GM19324 (cell line): Measurements from ENCODE around the gene MAN1A1.

Source experiments
- ATAC-seq: cut with Tn5 transposase; IDR thresholded peaks from one replicate; pipeline ENCODE4 v1.9.1; 2021; ENCODE audit warnings: mild to moderate bottlenecking, moderate library complexity; ENCODE audit not compliant: unreplicated experiment, low FRiP score

Gene MAN1A1

DNA sequence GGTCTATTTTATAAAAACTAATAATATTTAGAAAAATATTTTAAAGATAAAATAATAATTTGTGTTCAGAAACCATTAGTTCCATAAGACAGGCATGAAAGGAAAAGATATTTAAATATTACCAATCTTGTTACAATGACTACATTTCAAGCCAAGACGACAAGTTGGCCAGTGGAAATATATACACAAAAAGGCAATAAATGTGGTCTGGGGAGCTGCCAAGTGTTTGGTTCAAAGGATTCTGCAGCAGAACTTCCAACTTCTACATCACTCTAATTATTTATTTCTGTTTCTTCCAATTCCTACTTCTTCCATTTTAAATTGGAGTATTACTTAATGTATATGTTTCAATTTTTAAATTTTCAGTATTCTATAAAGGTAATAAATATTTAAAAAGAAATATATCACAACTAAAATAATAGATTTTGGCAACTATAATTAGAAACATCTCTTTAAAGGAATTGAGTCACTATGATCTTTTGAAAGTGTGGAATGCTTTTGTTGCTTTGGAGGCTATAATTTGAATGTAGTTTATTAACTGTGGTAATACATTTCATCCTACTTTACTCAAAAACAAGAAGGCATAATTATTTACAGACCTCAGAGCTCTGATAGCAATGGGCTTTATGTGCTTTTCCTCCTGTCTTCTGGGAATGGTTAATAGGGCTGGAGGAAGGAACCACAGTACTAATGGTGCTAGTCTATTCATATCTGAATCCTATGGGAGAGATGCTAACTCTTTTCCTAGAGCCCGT lies 141.4 kb downstream of the MAN1A1 start:
- no peak for ATAC-seq

DNA sequence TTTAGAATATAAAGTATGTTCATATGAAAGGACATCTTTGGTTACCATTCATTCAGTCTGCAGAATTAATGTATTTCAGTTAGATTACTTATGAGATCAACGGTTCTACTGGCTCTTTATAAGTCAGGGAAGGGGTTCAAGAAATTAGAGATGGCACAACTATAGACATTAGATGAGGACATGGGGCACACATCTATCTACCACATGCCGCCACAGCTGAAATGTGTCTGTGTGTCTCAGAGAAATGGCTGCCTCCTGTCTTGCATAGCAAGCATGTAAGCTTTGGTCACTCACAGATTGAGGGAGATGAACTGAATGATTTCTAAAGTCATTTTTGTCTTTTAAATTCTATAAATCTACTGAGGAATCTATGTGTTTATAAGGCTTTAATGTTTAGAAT lies 142.2 kb downstream of the MAN1A1 start:
- no peak for ATAC-seq

DNA sequence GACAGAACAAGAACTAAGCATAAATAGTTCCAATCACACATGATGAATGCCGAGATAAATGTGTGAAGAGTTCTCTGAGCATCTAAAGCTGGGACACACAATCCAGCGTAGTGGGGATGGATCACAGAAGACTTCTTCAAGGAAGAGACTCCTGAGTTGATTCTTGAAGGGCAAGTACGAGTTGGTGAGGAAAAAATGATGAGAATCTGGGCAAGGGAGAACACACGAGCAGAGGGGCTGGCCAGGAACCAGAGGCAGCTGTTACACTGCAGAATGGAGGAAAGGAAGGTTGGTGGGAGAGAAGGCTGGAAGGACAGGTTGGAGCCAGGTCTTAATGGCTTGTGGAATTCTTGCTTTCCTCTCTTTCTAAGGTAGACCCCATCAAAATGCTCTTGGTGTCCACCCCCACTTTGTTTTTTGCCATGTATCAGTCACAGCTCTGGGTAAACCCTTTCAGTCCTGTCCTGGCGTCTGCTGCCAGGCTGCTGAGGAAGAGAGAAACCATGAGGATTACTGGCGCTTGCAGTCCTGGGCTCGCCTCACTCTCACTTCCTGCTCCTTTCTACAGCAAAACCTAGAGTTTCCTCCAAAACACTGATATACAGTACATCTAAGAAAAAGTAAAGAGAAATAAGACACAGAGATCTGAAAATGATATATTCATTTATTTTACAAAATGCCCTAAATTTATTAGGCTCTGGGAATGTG lies 143.5 kb downstream of the MAN1A1 start:
- peak; percentile 74 for ATAC-seq

DNA sequence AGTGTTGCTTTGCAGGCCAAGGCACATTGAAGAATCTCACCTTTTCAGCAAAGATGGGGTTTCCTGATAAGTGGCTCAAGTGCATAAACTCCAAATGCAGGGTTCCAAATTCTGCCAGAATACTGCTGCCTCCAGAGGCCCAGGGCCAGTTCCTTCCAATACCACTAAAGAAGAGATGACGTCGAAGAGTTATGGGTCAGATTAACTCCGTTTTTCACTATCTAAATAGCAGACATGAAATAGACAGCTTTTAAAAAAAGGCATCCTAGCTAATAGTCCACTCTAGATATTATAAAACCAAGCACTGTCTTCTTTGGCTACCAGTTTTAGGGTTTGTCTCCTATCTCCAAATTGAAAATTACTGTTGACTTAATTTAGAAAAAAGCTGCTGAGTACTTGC lies 144.8 kb downstream of the MAN1A1 start:
- ATAC-seq = no peak

DNA sequence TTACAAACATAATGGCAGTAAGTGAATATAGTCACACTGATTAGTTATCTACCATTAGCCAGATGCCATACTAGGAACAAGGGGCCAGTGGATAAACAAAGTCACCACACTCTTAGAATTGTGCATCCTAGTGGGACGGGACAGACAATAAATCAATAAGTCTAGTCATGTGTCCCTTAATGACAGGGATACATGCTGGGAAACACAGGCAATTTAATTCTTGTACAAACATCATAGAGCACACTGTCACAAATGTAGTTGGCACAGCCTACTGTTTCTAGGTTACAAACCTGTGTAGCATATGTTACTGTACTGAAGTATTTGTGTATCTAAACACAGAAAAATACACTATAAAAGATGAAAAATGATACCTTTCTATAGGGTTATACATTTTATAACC lies 148.1 kb downstream of the MAN1A1 start:
- no peak for ATAC-seq

DNA sequence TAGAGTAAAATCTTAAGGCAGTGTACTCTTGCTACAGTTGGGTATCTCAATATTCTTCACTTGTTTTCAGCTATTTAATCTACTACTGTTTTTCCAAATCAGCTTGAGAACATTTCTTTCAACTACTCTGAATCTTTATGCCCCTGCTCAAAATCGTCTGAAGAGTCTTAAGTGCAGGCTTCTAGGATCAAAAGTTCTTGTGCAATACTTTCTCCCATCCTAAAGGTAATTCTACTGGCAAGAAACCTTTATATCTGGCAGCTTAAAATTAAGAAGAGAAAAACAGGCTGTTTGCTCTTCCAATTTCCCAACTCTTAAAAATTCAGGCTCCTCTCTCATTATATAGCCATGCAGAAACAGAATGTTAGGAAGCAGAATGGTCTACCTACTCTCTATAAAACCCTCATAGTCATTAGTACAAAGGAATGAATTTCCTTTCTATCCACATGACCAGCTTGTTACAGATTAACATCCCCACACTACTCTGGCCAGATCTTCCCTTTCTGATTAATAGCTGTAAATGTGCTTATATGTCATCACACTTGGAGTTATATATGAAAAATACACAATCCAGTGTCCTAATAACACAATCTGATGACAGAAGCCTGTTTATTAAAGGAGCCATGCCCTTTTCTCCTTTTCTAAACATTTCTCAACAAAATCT lies 148.9 kb downstream of the MAN1A1 start:
- ATAC-seq = no peak

DNA sequence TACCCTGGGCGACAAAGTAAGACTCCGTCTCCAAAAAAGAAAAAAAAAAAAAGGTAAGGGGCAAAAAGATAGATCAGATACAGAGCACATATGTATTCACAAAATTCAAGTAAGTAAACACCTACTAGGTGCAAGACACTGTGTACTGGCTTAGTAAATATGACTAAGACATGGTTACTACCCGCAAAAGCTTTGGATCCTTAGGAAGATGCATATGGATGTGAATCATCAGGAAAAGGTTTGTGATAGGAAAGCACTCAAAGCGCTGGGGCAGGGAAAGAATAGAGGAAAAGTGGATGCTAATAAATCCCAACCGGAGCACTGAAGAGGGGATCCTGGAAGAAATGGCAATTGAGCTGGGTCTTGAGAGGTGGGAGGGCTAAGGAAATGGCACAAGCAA lies 152.3 kb downstream of the MAN1A1 start:
- no peak for ATAC-seq

DNA sequence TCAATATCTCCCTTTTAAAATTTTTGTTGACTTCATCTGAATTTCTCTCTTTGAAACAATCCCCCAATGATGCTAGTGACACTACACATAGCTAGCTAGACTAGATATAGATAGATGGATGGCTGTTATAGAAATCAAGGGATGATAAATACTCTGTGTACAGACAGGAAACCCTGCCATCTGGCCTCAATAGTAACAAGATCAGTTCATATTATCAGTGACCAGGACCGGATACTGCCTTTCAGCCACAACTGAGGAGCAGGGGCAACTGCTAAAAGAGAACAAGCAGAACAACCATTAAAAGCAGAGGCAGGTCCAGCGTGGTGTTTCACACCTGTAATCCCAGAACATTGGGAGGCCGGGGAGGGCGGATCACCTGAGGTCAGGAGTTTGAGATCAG lies 152.8 kb downstream of the MAN1A1 start:
- ATAC-seq = no peak

DNA sequence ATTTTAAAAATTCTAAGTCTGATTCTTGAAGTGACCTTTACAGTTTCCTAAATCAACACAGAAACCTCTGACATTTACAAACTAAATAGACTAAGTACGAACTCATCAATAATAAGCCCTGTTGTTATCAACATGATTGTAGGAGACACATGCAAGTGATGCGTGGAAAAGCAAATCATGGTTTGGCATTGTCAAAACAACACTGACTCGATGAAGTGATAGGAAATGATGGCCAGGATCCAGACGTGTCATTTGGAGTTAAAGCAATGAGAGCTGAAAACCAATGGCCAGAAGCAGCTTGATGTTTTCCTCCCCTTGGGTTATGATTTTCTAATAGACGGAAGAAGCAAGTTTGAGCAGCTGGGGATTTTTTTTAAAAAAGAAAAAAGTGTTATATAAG lies 153.7 kb downstream of the MAN1A1 start:
- ATAC-seq = no peak

DNA sequence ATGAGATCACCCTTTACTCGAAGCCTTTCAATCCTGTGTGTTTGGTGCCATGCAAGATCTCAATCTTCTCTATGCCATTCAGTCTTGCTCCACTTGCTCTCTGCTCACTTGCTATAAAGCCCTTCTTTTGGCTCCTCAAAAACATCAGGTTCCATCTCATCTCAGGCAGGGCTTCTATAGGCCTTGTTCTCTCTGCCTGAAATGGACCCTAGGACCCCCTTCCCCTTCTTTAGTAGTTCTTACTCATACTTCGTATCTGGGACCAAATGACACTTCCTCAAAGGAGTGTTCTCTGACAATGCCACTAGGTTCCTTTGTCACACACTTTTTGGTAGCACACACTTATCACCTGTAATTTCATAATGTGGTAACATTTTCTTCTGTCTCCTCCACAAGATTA lies 154.4 kb downstream of the MAN1A1 start:
- ATAC-seq = no peak

DNA sequence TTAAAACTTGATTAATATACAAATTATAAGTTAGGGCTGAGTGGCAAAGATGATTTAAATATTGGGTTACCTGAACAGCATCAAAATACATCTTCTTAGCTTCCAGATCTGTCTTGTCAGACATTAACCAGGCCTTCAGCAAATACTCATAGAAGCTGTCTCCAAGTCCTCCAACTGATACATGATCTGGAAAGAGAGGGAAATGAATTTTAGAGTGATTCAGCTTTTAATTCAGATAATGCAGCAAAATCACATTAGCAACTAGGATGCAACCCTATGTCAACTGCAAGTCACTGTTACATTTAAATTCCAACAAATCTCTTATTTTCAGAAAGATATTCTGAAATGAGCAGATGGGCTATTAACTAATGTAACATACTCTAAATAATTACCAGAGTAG lies 155.9 kb downstream of the MAN1A1 start:
- ATAC-seq = no peak

DNA sequence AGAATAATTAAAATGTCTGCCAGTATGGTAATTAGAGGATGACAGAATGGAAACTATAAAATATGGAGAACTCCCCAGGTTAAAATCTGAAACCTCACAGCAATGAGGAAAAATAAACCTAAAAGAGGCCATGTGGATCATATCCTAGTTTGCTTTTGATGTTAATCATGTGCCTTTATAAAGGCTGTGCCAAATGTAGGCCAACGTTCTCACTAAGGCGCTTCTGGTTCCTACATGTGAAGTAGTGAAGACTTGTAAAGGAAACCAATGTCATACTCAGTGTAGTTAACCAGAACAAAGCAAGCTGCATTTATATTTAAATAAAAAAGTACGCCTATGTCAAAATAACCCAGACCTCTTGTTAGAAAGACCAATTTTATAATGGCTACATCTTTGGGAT lies 157.4 kb downstream of the MAN1A1 start:
- no peak for ATAC-seq

DNA sequence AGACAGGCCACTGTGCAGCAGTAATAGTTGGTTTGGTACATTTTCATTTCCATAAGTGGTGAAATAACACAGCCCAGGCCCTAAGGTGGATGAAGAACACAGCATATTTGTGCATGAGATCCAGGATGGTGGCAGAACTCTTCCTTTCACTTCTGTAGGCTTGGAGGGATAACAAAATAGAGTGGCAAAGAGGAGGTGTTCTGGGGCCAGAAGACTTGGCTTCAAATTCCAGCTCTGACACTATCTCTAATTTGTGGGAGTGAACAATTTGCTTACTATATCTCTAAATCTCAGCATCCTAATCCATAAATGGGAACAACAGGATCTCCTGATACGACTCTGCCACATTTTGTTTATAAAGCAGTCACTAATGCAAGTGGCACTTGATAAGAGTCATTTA lies 159.4 kb downstream of the MAN1A1 start:
- no peak for ATAC-seq

DNA sequence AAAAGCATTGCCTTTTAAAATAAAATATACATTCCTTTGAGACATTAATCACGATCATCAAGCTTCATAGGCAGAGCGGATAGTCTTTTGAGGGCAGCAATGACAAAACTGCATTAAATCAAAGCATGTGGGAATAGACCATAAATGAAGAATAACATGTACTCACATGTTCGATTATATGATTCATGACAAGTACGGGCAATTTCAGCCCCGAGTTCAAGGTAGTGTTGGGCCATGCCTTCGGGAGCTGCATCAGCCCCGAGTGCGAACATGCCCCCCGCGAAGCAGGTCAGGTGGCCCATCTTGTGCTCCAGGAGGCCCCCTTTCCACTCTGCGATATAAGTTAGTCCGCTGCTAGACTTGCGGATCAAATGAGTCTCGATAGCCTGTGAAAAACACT lies 160.1 kb downstream of the MAN1A1 start:
- ATAC-seq = no peak

DNA sequence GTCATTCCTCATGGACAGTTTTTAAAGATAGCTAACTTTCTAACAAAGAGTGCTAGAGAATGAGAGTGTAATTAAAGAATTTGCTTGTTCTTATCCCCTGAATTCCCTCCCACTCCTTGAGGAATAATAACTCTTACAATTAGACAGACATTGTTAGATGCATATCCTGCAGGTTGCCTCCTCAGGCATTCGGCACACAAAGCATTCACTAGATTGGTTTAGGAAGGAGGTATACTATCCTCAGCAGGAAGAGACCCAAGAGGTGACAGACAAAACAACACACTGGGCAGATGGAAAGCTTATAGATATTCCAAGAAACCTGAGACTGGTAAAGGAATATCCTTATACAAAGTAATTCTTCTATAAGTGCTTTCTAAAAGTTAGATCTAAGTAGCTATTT lies 162.0 kb downstream of the MAN1A1 start:
- no peak for ATAC-seq

DNA sequence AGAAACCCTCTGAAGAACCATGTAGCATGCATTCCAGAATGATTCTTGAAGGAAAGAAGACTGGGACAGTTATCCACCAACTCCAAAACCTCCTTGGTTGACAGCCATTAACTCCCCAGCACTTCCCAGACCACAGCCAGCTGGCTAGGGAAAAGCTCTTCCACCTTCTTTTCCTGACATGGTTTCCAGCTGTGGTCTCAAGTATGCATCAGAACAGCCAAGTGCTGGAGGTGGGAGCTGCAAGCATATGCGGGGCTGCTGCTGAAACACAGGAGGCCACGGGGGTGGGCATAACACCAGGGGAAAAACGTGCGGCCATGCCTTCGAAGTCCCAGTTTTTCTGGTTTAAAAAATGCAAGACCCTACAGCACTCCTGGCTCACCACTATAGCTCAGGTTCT lies 163.1 kb downstream of the MAN1A1 start:
- ATAC-seq = no peak

DNA sequence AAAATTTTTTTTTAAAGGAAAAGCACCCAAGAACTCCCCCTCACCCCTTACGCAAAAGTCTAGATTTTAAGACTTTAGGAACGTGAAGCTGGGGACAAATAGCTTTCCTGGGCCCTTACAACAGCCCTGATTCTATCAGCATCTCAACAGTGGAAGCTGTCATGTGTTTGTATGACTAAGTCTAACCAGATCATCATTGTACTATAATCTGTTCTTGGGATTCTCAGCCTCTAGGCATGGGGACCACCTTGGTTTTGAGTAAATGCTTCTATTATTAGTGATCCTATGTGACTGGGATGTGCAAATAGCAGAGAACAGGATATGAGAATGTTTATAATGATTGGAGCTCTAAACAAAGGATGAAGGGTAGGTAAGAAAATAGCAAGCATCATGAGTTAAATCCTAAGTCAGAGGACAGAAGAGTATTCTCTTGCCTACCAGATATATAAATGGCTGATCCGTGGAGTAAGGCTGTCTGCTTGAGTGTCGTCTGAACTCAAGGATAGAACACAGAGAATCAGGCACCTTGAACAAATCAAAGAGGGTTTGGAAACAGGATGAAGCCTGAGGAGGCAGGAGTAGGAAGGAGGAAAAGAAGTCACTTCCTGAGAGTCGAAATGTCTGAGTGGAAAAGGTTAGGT lies 165.4 kb downstream of the MAN1A1 start:
- ATAC-seq = no peak

DNA sequence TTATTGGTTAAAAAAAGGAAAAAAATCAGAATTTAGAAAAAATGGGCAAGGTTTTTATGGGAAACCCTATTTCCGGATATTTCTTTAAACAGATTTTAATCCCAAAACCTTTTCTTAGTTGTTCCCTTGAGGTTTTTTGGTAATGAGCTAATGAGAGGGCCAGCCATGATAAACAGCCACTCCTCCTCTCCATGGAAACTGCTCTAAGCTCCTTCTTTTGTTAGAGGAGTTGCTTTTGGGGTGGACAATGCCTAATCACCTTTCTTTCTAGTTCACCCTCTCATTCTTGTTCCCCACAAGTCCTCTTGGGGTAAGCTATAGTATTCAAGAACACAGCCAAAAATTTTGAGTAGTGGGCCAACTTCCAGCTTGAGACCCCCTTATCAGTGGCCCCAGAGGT lies 166.1 kb downstream of the MAN1A1 start:
- no peak for ATAC-seq

DNA sequence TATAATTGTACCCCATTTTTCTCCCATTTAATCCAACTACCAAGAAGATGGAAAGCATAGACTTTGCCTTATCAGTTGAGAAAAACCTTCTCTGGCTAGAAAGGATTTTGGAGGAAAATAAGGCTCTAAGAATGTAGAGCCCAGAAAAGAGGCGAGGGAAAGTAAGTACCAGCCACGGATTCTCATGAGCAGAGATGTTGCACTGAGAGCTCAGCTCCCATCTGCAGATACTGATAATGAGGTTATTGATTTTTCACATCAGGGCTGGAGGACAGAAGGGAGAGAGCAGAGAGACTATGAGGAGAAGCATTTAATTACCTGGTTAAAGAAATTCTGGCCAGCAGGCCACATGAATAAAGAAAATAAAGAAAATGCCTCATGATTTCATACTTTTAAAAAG lies 166.7 kb downstream of the MAN1A1 start:
- no peak for ATAC-seq

DNA sequence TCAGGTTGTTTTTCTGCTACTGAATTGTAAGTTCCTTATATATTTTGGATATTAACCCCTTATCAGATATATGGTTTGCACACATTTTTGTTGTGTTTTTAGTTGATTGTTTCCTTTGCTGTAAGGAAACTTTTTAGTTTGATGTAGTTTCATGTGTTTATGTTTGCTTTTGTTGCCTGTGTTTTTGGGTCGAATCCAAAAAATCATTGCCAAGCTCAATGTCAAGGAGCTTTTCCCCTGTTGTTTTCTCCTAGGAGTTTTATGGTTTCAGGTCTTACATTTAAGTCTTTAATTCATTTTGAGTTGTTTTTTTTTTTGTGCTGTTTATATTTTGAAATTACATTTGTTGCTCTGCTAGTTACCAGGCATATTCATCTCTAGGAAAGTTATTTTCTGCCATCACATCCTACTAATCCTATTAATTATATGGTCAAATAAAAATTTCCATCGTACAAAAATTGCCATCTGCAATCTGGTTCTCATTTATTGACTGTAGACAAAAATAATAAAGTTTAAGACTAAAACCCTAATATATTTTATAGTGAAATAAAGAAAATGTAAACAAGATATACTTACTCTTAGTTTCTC lies 167.3 kb downstream of the MAN1A1 start:
- ATAC-seq = no peak

DNA sequence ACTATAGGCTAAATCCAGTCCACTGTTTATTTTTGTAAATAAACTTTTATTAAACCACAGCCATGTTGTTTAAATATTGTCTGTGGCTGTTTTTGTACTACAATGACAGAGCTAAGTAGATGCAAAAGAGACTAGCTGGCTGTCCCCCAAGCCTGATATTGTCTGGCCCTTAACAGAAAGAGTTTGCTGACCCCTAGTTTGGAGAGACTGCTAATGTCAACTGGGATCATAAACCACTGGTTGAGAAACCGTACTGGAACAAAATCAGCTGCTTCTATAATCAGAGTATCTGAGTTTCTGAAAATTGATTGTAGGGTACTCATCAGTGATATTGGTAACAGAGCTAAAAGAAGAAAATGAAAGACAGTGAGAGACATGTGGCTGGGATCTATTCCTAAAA lies 168.5 kb downstream of the MAN1A1 start:
- ATAC-seq = no peak
